Neuronal stem cell (in vitro differentiated cells): ENCODE results near the gene USP36.
A peak's percentile ranks its signal among the peaks of the same experiment; 100 is the strongest.
"Not testable (repeated sequence)": the region's sequence is repeated elsewhere in the genome, so short reads cannot be mapped to it uniquely, and the experiment has no call there.

Experiments
- DNase-seq: peaks from one replicate; pipeline ENCODE4 v3.0.0-alpha.2; 2013; ENCODE audit warnings: low spot score
- H2AFZ ChIP-seq: one replicate; pipeline ENCODE4 v1.6.1; 2013; ENCODE audit warnings: mild to moderate bottlenecking, low read length, inconsistent platforms
- H2AK5ac ChIP-seq: 2 replicates; pipeline ENCODE4 v1.6.1; 2013; ENCODE audit warnings: low read depth, mild to moderate bottlenecking, inconsistent platforms, low read length, moderate library complexity, mixed read lengths
- H2BK120ac ChIP-seq: 2 replicates; pipeline ENCODE4 v1.6.1; 2013; ENCODE audit warnings: low read depth, mild to moderate bottlenecking, inconsistent platforms, low read length, moderate library complexity, mixed read lengths
- H2BK12ac ChIP-seq: one replicate; pipeline ENCODE4 v1.6.1; 2013; ENCODE audit warnings: low read length, inconsistent platforms
- H2BK15ac ChIP-seq: 2 replicates; pipeline ENCODE4 v1.6.1; 2013; ENCODE audit warnings: mild to moderate bottlenecking, low read length, inconsistent platforms, mixed read lengths
- H2BK5ac ChIP-seq: one replicate; pipeline ENCODE4 v1.6.1; 2013; ENCODE audit warnings: inconsistent platforms, mild to moderate bottlenecking, low read length, moderate library complexity
- H3K14ac ChIP-seq: one replicate; pipeline ENCODE4 v1.6.1; 2013; ENCODE audit warnings: low read length, inconsistent platforms
- H3K18ac ChIP-seq: 2 replicates; pipeline ENCODE4 v1.6.1; 2013; ENCODE audit warnings: low read length, inconsistent platforms
- H3K23ac ChIP-seq: 2 replicates; pipeline ENCODE4 v1.6.1; 2013; ENCODE audit warnings: low read depth, mild to moderate bottlenecking, mixed read lengths, low read length, inconsistent platforms; ENCODE audit not compliant: poor library complexity
- H3K27ac ChIP-seq: replicated peaks from 3 replicates; pipeline ENCODE4 v1.5.1; 2013; ENCODE audit warnings: low read length, inconsistent platforms
- H3K27me3 ChIP-seq, 3 experiments: 2 replicates each; pipeline ENCODE4 v1.6.1; 2013; ENCODE audit warnings: low read length in 3 of 3, mild to moderate bottlenecking in 2 of 3, inconsistent platforms in 1 of 3, low read depth in 1 of 3, mixed read lengths in 1 of 3, moderate library complexity in 1 of 3; ENCODE audit not compliant: control insufficient read depth in 3 of 3, insufficient read depth in 3 of 3
- H3K36me3 ChIP-seq, 2 donors: replicated peaks in 1 of 2; 2 replicates each; pipeline ENCODE4 v1.6.1; 2013; ENCODE audit warnings: low read length in 2 of 2; ENCODE audit not compliant: control insufficient read depth in 2 of 2, insufficient read depth in 2 of 2
- H3K4ac ChIP-seq: 2 replicates; pipeline ENCODE4 v1.6.1; 2013; ENCODE audit warnings: inconsistent platforms, mild to moderate bottlenecking, low read length, moderate library complexity
- H3K4me1 ChIP-seq, 2 donors: 1 replicate in 1 of 2; 2 replicates in 1 of 2; pipeline ENCODE4 v1.6.1; 2013; ENCODE audit warnings: low read length in 2 of 2, low read depth in 1 of 2; ENCODE audit not compliant: control insufficient read depth in 2 of 2, insufficient read depth in 1 of 2
- H3K4me2 ChIP-seq: one replicate; pipeline ENCODE4 v1.6.1; 2013; ENCODE audit warnings: mild to moderate bottlenecking, low read length, inconsistent platforms; ENCODE audit not compliant: insufficient read depth, poor library complexity, severe bottlenecking
- H3K4me3 ChIP-seq, 2 donors: 2 replicates each; pipeline ENCODE4 v1.5.1; 2013; ENCODE audit warnings: low read length in 2 of 2, mild to moderate bottlenecking in 2 of 2, inconsistent platforms in 1 of 2, moderate library complexity in 1 of 2
- H3K79me1 ChIP-seq: one replicate; pipeline ENCODE4 v1.6.1; 2013; ENCODE audit warnings: low read depth, mild to moderate bottlenecking, inconsistent platforms, low read length, moderate library complexity
- H3K9ac ChIP-seq: one replicate; pipeline ENCODE4 v1.6.1; 2013; ENCODE audit warnings: mild to moderate bottlenecking, low read depth, low read length, inconsistent platforms; ENCODE audit not compliant: poor library complexity
- H3K9me3 ChIP-seq, 2 donors: replicated peaks in 1 of 2; 2 replicates each; pipeline versions ENCODE3 to v1.6.1; 2013; ENCODE audit warnings: low read length in 2 of 2, mild to moderate bottlenecking in 2 of 2, inconsistent platforms in 1 of 2, low read depth in 1 of 2, mixed read lengths in 1 of 2, moderate library complexity in 1 of 2; ENCODE audit not compliant: control insufficient read depth in 2 of 2, insufficient read depth in 1 of 2
- H4K8ac ChIP-seq: one replicate; pipeline ENCODE4 v1.6.1; 2013; ENCODE audit warnings: low read depth, mild to moderate bottlenecking, inconsistent platforms, low read length, moderate library complexity
- H4K91ac ChIP-seq: one replicate; pipeline ENCODE4 v1.6.1; 2013; ENCODE audit warnings: low read length, low read depth, mild to moderate bottlenecking, inconsistent platforms; ENCODE audit not compliant: poor library complexity
- WGBS, 2 donors: extraction: QIAGEN DNeasy Blood & Tissue Kit; methylation state at CpG; one replicate each; pipeline ENCODE4 v1.1.7; 2013; ENCODE audit warnings: missing lambda C conversion rate in 2 of 2, mixed read lengths in 1 of 2; ENCODE audit not compliant: insufficient read length in 2 of 2, insufficient replicate concordance in 1 of 2; ENCODE audit errors: extremely low coverage in 2 of 2; 5-methylcytosine and 5-hydroxymethylcytosine counted together

The USP36 gene

GRCh38 chr17:78868391-78868790 is 27.8 kb upstream of the USP36 start:
- H3K27me3 ChIP-seq: no peaks in the 10 kb centered on the region
- no peak overlapping the region for H2AFZ ChIP-seq
- DNase-seq: no peak
- peaks cover 0 to 2% of the 10 kb centered on the region in 2 donors for H3K4me1 ChIP-seq
- H3K9me3 ChIP-seq: no peaks in the 10 kb centered on the region
- no peak overlapping the region for H3K4me2 ChIP-seq
- no peak overlapping the region for H3K4ac ChIP-seq
- H2BK12ac ChIP-seq: no peak overlapping the region
- no peaks in the 10 kb centered on the region for H3K79me1 ChIP-seq
- H2BK120ac ChIP-seq: no peak overlapping the region
- H3K9ac ChIP-seq: no peak overlapping the region
- no peak overlapping the region for H2BK5ac ChIP-seq
- no peak overlapping the region for H2AK5ac ChIP-seq
- no peak overlapping the region for H3K14ac ChIP-seq
- no peak overlapping the region for H2BK15ac ChIP-seq
- peaks cover 17 to 43% of the 10 kb centered on the region in 2 donors for H3K36me3 ChIP-seq
- H3K18ac ChIP-seq: no peak overlapping the region
- no peak overlapping the region for H3K23ac ChIP-seq
- H3K4me3 ChIP-seq: no peak overlapping the region
- H4K91ac ChIP-seq: no peak overlapping the region
- WGBS, 2 donors: no CpG with 5 or more reads among the region's 7 CpGs
- no peak overlapping the region for H3K27ac ChIP-seq
- no peak overlapping the region for H4K8ac ChIP-seq

GRCh38 chr17:78867046-78867445 is 26.4 kb upstream of the USP36 start:
- H3K18ac ChIP-seq, H3K9ac ChIP-seq, DNase-seq, H2AFZ ChIP-seq, H3K14ac ChIP-seq, H3K9me3 ChIP-seq, H2AK5ac ChIP-seq, H2BK12ac ChIP-seq, H3K4me1 ChIP-seq, H3K27me3 ChIP-seq, H3K23ac ChIP-seq, H3K4me2 ChIP-seq, H2BK15ac ChIP-seq, H3K4ac ChIP-seq, H3K79me1 ChIP-seq, H2BK5ac ChIP-seq, H3K27ac ChIP-seq, H2BK120ac ChIP-seq, H4K91ac ChIP-seq, H4K8ac ChIP-seq, H3K4me3 ChIP-seq: not testable (repeated sequence)
- H3K36me3 ChIP-seq: peaks cover 13 to 38% of the 10 kb centered on the region in 2 donors
- no CpG with 5 or more reads among the region's 3 CpGs for WGBS, 2 donors

- Histone ChIP-seq H3K23ac (no peak overlapping the region), H3K4ac (no peak overlapping the region), H3K4me3 (no peak overlapping the region), H3K4me2 (no peak overlapping the region), H3K79me1 (no peaks in the 10 kb centered on the region), H3K27ac (no peak overlapping the region), H2BK15ac (no peak overlapping the region), H3K4me1 (peaks cover 0 to 2% of the 10 kb centered on the region in 2 donors), H3K9me3 (no peaks in the 10 kb centered on the region), H3K18ac (no peak overlapping the region), H4K8ac (no peak overlapping the region), H2BK12ac (no peak overlapping the region), H3K36me3 (peaks cover 13 to 37% of the 10 kb centered on the region in 2 donors), H2BK5ac (no peak overlapping the region), H3K9ac (no peak overlapping the region), H4K91ac (no peak overlapping the region), H3K14ac (no peak overlapping the region), H3K27me3 (no peaks in the 10 kb centered on the region), H2AFZ (no peak overlapping the region), H2BK120ac (no peak overlapping the region), H2AK5ac (no peak overlapping the region)
- DNase-seq: peak; percentile 81
- WGBS, 2 donors: no CpG with 5 or more reads among the region's 19 CpGs
Measured at GRCh38 chr17:78865682-78866390, 25.2 kb upstream of the USP36 start.

- no peak overlapping the region for H2AFZ ChIP-seq
Measured at GRCh38 chr17:78864117-78864516, 23.5 kb upstream of the USP36 start.

More at GRCh38 chr17:78864117-78864516, 23.5 kb upstream of the USP36 start:
- no CpG with 5 or more reads among the region's 1 CpG for WGBS, 2 donors
- Histone ChIP-seq H3K27ac (no peak overlapping the region), H3K36me3 (peaks cover 12 to 25% of the 10 kb centered on the region in 2 donors), H3K4ac (no peak overlapping the region), H2BK12ac (no peak overlapping the region), H3K27me3 (no peaks in the 10 kb centered on the region), H3K9me3 (no peaks in the 10 kb centered on the region), H3K79me1 (no peaks in the 10 kb centered on the region), H3K4me2 (no peak overlapping the region), H3K4me3 (no peak overlapping the region), H3K23ac (no peak overlapping the region), H3K18ac (no peak overlapping the region), H4K91ac (no peak overlapping the region), H2BK120ac (no peak overlapping the region), H2BK5ac (no peak overlapping the region), H4K8ac (no peak overlapping the region), H3K14ac (no peak overlapping the region), H2AK5ac (no peak overlapping the region), H3K9ac (no peak overlapping the region), H3K4me1 (peaks cover 0 to 2% of the 10 kb centered on the region in 2 donors), H2BK15ac (no peak overlapping the region)
- no peak for DNase-seq
